PC-9 (cell line): Measurements from ENCODE around the gene WDHD1. TPM values are rescaled to one million over a fixed set of nuclear protein-coding genes. Genes with fewer than 3 reads are reported as not detected.

Source experiments
- BruUV-seq: library from RNA; stranded (reverse); fragments of 400-500 nt; replicated peaks from 2 replicates; lab custom pipeline; 2021; lab: Mats Ljungman, UMichigan
- CTCF ChIA-PET: fragments of 300-600 bp; sonication (Branson Sonifier 250); formaldehyde crosslinking; loops from one replicate; lab custom pipeline; 2022; ENCODE audit warnings: antibody characterized with exemption; lab: Charles Lee
- POLR2A ChIA-PET: fragments of 300-600 bp; sonication (Branson Sonifier 250); formaldehyde crosslinking; loops from one replicate; lab custom pipeline; 2022; ENCODE audit warnings: antibody characterized with exemption; ENCODE audit not compliant: unreplicated experiment; lab: Charles Lee
- DNase-seq, 2 experiments: peaks; one replicate each; pipeline versions ENCODE4 v3.0.0 to v3.0.0-alpha.2; 2015 to 2022; ENCODE audit warnings: mixed read lengths in 1 of 2
- H2AFZ ChIP-seq: fragments of 200-600 bp; sonication (generic); 2 replicates; pipeline ENCODE4 v1.8.1; 2017; ENCODE audit warnings: antibody characterized with exemption
- H3F3A ChIP-seq: fragments of 200-600 bp; sonication (generic); 2 replicates; pipeline ENCODE4 v1.8.1; 2017; ENCODE audit warnings: antibody characterized with exemption, mild to moderate bottlenecking, low read depth; ENCODE audit not compliant: insufficient read depth
- H3K27ac ChIP-seq: fragments of 200-600 bp; sonication (generic); 2 replicates; pipeline ENCODE4 v1.6.1; 2016; ENCODE audit warnings: mixed run types
- H3K27me3 ChIP-seq: fragments of 200-600 bp; sonication (generic); 2 replicates; pipeline ENCODE4 v1.6.1; 2016; ENCODE audit warnings: low read depth, mixed run types; ENCODE audit not compliant: insufficient read depth
- H3K36me3 ChIP-seq: fragments of 200-600 bp; sonication (generic); 2 replicates; pipeline ENCODE4 v1.6.1; 2016; ENCODE audit warnings: low read depth, mixed run types
- H3K4me1 ChIP-seq: fragments of 200-600 bp; sonication (generic); replicated peaks from 2 replicates; pipeline ENCODE4 v1.6.1; 2016; ENCODE audit warnings: mixed run types; ENCODE audit not compliant: insufficient read depth
- H3K4me2 ChIP-seq: fragments of 200-600 bp; sonication (generic); 2 replicates; pipeline ENCODE4 v1.6.1; 2017; ENCODE audit warnings: mixed run types
- H3K4me3 ChIP-seq: fragments of 200-600 bp; sonication (generic); 2 replicates; pipeline ENCODE4 v1.6.1; 2016; ENCODE audit warnings: mixed run types
- H3K79me2 ChIP-seq: fragments of 200-600 bp; sonication (generic); 2 replicates; pipeline ENCODE4 v1.6.1; 2017; ENCODE audit warnings: low read depth, mixed run types
- H3K9me2 ChIP-seq: fragments of 200-600 bp; sonication (generic); 2 replicates; pipeline ENCODE4 v1.8.1; 2017; ENCODE audit warnings: mild to moderate bottlenecking; ENCODE audit not compliant: insufficient read depth
- H3K9me3 ChIP-seq: fragments of 200-600 bp; sonication (generic); 2 replicates; pipeline ENCODE4 v1.8.1; 2016; ENCODE audit warnings: low read depth; ENCODE audit not compliant: insufficient read depth
- H4K20me1 ChIP-seq: fragments of 200-600 bp; sonication (generic); 2 replicates; pipeline ENCODE4 v1.8.1; 2017; ENCODE audit not compliant: insufficient read depth
- EZH2 ChIP-seq: fragments of 200-600 bp; sonication (generic); IDR thresholded peaks from 2 replicates; pipeline ENCODE4 v1.8.0; 2017; ENCODE audit warnings: antibody characterized with exemption, low read depth
- intact Hi-C: fragments of 100-400 bp; cut with micrococcal nuclease; formaldehyde crosslinking; loops from one replicate; pipeline ENCODE4 v1.10.0; 2022; ENCODE audit not compliant: unreplicated experiment
- total RNA-seq: library from RNA; stranded (reverse); gene quantifications from 2 replicates; pipeline ENCODE4 v1.2.3, GENCODE V29; 2021
- TF ChIP-seq, protein P1 (sequence below): fragments of 200-600 bp; sonication (generic); conservative IDR thresholded peaks from 2 replicates; pipeline ENCODE4 v1.6.1; 2017; ENCODE audit warnings: mixed run types, antibody characterized with exemption, mild to moderate bottlenecking, moderate library complexity

WDHD1 gene
- total RNA-seq, 1 experiment from 2014 or later: 34.3 TPM

DNA sequence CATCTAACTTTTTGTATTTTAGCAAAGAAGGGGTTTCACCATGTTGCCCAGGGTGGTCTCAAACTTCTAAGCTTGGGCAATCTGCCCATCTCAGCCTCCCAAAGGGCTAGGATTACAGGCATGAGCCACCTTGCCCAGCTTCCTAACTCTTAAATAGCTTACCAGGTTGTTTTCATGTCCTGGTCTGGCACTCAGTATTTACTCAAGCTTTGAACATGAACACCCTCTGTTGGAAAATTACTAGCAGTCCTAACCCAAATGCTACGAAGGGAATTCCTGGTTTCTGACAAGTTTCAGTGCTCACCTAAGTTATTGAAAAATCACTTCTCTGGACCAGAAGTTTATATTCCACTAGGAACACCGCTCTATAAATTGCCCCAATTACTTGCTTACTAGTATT lies 91.8 kb downstream of the WDHD1 start:
- Histone ChIP-seq H4K20me1 (no peaks in the 10 kb centered on the region), H3K36me3 (no peaks in the 10 kb centered on the region), H3K4me3 (no peak overlapping the region), H3K79me2 (no peaks in the 10 kb centered on the region), H3K4me2 (no peak overlapping the region), H3K27ac (no peak overlapping the region), H3F3A (no peaks in the 10 kb centered on the region), H3K9me3 (no peaks in the 10 kb centered on the region), H3K9me2 (no peaks in the 10 kb centered on the region), H2AFZ (no peak overlapping the region), H3K4me1 (no peaks in the 10 kb centered on the region), H3K27me3 (no peaks in the 10 kb centered on the region)
- intact Hi-C loops: no loop called here
- DNase-seq: no peak
- POLR2A ChIA-PET: no interaction called here
- BruUV-seq: no TSS peak
- no peak for TF ChIP-seq EZH2
- TF ChIP-seq, protein P1, sequence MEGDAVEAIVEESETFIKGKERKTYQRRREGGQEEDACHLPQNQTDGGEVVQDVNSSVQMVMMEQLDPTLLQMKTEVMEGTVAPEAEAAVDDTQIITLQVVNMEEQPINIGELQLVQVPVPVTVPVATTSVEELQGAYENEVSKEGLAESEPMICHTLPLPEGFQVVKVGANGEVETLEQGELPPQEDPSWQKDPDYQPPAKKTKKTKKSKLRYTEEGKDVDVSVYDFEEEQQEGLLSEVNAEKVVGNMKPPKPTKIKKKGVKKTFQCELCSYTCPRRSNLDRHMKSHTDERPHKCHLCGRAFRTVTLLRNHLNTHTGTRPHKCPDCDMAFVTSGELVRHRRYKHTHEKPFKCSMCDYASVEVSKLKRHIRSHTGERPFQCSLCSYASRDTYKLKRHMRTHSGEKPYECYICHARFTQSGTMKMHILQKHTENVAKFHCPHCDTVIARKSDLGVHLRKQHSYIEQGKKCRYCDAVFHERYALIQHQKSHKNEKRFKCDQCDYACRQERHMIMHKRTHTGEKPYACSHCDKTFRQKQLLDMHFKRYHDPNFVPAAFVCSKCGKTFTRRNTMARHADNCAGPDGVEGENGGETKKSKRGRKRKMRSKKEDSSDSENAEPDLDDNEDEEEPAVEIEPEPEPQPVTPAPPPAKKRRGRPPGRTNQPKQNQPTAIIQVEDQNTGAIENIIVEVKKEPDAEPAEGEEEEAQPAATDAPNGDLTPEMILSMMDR: no peak
- CTCF ChIA-PET: no interaction called here

DNA sequence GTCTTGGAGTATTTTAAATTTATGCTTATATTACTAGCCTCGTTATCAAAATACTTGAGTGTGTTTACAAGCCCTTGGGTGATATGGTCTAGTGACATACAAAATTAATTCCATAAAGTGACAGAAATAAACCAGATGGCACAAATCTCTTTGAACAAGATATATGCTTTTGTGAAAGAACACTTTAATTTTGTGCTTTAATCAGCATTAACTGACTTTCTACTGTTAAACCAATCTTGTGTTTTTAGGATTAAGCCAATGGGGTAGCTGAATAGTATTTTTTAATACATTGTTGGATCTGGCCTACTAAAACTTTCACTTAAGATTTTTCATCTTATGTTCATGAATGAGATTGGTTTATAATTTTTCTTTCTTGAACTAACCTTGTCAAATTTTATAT lies 93.9 kb downstream of the WDHD1 start:
- ChIA-PET CTCF (interaction anchor here (0.6 kb wide), 1 partner anchor 15 kb away, joined by 6 read pairs; no protein-coding TSS in a partner anchor), POLR2A (interaction anchor here (0.7 kb wide), 1 partner anchor 722 kb away, joined by 12 read pairs; no protein-coding TSS in a partner anchor)
- BruUV-seq: no TSS peak

DNA sequence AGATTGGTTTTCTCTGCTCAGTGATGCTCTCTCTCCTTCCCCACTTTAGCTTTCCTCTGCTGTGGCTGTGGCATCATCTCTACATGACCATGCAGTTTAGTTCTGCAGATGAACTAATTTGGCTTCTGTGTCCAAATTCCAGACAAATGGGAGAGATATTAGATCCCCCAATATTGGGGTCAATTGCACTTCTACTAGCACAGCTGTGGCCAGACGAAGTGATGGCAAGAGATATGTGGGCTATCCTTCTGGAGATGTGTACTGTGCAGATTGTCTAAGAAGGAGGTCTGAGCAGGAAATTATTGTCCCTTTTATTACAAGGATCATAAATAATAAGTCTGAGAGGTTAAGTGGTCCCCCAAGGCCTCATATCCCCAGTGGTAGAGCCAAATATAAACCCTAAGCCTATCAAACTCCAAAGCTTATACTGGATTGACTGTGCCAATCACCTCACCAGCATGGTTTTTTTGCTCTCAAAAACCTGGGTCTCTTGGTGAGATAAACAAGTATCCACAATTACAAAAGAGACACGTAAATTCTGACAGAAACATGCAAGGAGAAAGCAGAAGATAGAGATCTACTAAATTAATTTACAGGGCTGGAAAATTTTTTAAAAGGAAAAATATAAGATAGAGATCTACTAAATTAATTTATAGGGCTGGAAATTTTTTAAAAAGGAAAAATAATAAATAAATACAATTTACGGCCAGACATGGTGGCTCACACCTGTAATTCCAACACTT lies 95.1 kb downstream of the WDHD1 start:
- no TSS peak for BruUV-seq
- no peak overlapping the region for H3K4me2 ChIP-seq
- H3K9me2 ChIP-seq: peaks cover 6% of the 10 kb centered on the region; the same call in 1 of the 2 replicates
- no peaks in the 10 kb centered on the region for H3K27me3 ChIP-seq
- TF ChIP-seq, protein P1: no peak
- TF ChIP-seq EZH2: no peak
- no peak overlapping the region for H3K27ac ChIP-seq
- H3K4me1 ChIP-seq: no peaks in the 10 kb centered on the region
- ChIA-PET POLR2A (interaction anchor here (0.7 kb wide), 1 partner anchor 368 kb away, joined by 12 read pairs; no protein-coding TSS in a partner anchor), CTCF (no interaction called here)
- DNase-seq: no peak
- no peak overlapping the region for H2AFZ ChIP-seq
- H3K4me3 ChIP-seq: no peak overlapping the region
- intact Hi-C loops: no loop called here
- no peaks in the 10 kb centered on the region for H3K79me2 ChIP-seq
- H3K36me3 ChIP-seq: no peaks in the 10 kb centered on the region
- no peaks in the 10 kb centered on the region for H3F3A ChIP-seq
- H4K20me1 ChIP-seq: no peaks in the 10 kb centered on the region
- no peaks in the 10 kb centered on the region for H3K9me3 ChIP-seq

More for the DNA sequence above, 93.9 kb downstream of the WDHD1 start:
- Histone ChIP-seq H3K79me2 (no peaks in the 10 kb centered on the region), H2AFZ (no peak overlapping the region), H4K20me1 (no peaks in the 10 kb centered on the region), H3F3A (no peaks in the 10 kb centered on the region), H3K27ac (no peak overlapping the region), H3K36me3 (no peaks in the 10 kb centered on the region), H3K9me3 (no peaks in the 10 kb centered on the region), H3K4me1 (no peaks in the 10 kb centered on the region), H3K9me2 (no peaks in the 10 kb centered on the region), H3K4me3 (no peak overlapping the region), H3K4me2 (no peak overlapping the region), H3K27me3 (no peaks in the 10 kb centered on the region)
- DNase-seq: no peak
- intact Hi-C loops: no loop called here
- TF ChIP-seq, protein P1: no peak
- no peak for TF ChIP-seq EZH2
